ENCODE data around the gene IGSF21.

GRCh38 chr1:18199462-18199861, 91.9 kb downstream of the IGSF21 start:
- TF ChIP-seq SPI1 (IDR thresholded peaks at IDR 0.05; ENCODE audit: low read depth, low read length), result no peak
- no peak for TF ChIP-seq POLR2A (IDR thresholded peaks at IDR 0.05; ENCODE audit: low read depth, low read length)
- no peak for TF ChIP-seq POU2F2 (IDR thresholded peaks at IDR 0.05; ENCODE audit: low read depth, low read length)
- no peak for TF ChIP-seq POLR2AphosphoS5 (IDR thresholded peaks at IDR 0.05; ENCODE audit: low read depth, low read length)

Measured in GM12891 (cell line).